Medulla oblongata (tissue), 1 donor: ENCODE data around the gene GC.
A peak's percentile ranks its signal among the peaks of the same experiment; 100 is the strongest.
"Not testable (repeated sequence)": the region's sequence is repeated elsewhere in the genome, so short reads cannot be mapped to it uniquely, and the experiment has no call there.

ENCODE experiments used
- DNase-seq: peaks from one replicate; pipeline ENCODE4 v3.0.0-alpha.2; 2015; ENCODE audit errors: extremely low spot score

Gene GC

DNA sequence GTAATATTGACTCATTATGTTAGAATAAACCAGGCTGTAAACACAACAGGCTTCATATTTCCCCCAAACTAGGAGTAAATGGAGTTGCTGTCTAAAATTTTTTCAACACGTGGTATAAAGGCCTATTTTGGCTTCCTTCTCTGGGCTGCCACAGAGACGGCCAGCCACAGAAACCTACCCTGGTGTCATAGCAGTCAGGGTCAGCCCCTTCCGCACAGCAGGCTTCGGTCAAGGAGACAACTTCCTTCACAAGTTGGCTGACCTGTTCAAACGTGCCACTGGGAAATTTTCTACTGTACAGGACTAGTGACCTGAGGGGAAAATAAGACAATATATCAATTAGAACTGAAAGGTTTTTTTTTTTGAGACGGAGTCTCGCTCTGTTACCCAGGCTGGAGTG, 15.8 kb downstream of the GC start:
- DNase-seq: no peak

DNA sequence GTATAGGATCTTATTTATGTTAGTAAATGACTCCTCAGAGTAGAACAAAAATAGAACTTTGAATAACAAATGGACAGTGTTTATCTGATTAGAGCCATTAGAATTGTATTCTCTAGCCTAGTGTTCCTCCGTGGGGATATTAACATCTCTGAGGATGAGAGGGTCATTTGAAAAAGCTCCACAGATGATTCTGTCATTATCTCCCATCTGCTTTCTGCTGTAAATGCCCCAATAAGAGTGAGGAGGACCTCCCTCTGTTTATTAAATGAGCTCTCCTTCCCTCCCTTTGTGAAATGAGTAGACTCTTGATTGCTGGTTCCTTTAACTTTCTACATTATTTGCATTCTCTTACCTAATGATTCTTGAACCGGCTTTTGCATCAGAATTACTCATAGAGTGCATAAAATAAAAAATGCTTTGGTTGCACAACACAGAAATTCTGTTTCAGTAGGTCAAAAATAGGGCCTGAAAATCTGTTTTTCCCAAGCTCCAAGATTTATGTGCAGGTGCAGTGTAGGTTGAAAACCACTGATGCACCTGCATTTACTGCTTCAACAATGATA, 18.0 kb downstream of the GC start:
- no peak for DNase-seq

DNA sequence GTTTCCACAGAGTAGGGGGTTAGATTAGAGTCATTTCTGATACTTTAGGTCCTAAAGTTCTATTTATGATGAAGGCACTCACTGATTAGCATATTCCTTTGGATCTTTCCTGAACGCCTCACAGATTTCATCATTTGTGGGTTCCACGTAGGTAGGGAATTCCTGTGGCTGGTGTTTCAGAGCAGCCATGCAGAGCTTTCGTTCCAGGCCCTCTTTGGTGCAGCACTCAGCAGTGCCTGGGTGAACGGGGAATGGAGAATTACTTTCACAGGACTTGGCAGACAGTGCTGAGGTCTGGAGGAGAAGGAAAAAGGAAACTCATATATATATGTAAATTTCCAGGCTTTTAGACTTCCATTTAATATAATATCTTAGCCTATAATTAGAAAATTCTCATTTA, 18.5 kb downstream of the GC start:
- no peak for DNase-seq

DNA sequence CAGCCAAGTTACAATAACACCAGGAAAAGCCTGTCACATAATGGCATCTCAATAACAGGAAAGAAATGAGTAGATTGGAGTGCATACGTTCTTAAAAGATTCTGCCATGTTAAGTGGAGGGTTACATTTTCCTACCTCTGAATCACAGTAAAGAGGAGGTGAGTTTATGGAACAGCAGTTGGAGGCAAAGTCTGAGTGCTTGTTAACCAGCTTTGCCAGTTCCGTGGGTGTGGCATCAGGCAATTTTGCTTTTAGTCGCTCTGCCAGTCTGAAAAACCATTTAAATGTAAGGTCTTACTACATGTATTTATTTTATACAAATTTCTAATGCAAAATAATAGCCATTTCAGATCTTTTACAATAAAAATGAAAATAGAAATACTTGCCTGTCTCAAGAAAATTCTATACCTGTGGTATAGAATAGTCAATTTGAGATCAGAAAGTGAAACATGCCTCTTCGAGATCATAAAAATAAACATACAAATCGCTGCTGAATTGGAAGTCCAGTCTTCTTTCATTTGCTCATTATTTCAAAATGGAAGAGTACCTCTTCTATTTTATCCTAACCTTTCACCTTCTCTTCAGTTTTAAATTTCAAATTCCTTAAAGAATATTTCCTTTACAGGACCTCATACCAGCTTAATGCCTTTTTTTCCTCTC, 31.4 kb downstream of the GC start:
- no peak for DNase-seq

DNA sequence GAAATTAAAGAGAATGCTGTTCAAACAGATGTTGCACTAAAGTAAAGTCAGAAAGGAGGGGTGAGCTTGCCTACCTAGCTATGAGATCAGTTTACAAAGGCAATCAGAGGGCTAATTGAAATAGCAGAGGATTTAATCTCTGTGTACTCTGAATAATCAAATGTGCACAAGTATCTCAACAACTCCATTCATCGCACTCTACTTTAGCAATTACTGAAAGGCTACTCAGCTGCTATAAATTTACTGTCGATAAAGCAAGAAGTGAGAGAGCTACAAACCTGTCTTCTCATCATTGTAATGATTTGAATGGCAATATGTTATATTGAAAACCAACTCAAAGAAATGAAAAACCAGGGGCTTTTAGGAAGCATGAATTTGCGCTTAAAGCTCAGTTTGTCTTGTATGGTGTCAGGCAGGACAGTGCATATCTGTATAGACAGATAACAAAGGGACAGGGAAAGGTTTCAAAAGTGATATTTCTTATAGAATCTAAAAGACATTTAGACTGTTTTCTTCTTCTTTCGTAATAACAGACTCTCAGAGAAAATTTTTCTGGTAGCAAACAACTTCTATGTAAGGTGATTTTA, 34.8 kb downstream of the GC start:
- no peak for DNase-seq

DNA sequence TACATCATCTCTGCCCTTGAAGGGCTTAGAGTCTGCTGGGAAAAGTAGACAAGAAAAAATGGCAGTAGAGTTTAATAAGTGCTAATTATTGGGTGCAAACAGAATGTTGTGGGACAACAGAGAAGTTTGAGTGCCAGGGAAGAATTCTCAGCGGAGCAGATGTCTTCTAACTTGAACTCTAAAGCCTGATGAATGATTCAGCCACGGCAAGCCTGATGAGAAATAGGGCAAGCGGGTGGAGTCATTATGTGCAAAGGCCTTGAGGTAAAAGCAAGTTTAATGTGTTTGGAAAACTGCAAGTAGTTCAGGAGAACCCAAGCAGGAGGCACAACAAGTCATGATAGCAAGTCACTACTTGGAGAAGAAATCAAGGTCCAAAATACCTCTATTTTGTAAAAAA, 37.5 kb downstream of the GC start:
- DNase-seq: no peak

DNA sequence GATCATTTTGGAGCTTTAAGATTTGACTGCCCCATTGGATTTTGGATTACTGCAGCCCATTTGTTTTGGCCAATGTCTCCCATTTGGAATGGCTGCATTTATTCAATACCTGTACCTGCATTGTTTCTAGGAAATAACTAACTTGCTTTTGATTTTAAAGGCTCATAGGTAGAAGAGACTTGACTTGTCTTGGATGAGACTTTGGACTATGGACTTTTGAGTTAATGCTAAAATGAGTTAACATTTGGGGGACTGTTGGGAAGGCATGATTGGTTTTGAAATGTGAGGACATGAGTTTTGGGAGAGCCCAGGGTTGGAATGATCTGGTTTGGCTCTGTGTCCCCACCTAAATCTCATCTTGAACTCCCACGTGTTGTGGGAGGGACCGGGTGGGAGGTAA, 45.1 kb downstream of the GC start:
- DNase-seq: not testable (repeated sequence)

DNA sequence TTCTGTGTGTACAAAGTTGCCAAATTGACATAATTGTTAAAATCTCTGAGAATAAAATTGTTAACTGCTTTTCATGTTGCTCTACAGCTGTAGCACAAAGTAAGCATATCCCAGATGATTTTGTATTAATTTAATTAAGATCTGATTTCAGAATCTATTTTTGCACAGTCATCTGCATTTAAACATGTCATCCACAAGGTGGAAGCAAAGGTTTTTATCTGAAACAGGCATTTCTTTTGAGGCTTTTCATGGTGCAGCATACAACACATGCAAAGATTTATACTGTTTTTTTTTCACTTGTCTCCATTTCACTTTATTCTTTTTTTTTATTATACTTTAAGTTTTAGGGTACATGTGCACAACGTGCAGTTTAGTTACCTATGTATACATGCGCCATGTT, 51.2 kb downstream of the GC start:
- DNase-seq: peak; percentile 14

DNA sequence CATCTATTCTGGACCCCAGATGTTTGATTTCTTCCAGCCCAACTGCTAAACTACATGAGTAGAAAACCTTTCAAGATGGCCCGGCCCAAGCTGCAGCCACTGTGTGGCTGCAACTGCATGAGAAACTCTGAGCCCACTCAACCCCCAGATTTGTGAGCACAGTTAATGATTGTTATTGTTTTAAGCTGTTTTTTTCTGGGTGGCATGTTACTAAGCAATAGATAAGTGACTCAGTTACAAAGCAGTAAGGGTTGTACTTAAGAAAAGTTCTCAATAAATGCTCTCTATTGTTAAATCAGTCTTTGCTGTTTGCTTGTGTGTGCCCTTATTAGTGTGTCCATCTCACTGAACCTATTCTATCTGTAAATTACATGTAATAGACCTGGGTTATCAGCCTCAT, 51.8 kb downstream of the GC start:
- DNase-seq: no peak

DNA sequence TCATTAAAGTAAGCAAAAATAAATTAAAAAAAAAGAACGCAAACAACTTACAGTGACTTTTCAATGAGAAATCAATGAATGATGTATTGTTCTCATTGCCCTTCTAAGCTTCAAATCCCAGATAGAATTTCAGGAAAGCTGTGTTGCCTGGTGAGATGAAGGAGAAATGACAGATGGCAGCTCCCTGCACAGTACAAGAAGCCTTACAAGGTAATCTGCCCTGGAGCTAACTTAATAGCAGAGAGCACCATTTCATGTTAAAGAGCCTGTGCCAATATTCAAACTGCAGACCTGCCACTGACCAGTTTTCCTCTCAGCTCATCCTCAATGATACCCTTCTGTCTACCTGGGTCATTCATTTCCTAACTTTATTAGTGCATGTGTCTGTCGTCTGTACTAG, 54.0 kb downstream of the GC start:
- no peak for DNase-seq

DNA sequence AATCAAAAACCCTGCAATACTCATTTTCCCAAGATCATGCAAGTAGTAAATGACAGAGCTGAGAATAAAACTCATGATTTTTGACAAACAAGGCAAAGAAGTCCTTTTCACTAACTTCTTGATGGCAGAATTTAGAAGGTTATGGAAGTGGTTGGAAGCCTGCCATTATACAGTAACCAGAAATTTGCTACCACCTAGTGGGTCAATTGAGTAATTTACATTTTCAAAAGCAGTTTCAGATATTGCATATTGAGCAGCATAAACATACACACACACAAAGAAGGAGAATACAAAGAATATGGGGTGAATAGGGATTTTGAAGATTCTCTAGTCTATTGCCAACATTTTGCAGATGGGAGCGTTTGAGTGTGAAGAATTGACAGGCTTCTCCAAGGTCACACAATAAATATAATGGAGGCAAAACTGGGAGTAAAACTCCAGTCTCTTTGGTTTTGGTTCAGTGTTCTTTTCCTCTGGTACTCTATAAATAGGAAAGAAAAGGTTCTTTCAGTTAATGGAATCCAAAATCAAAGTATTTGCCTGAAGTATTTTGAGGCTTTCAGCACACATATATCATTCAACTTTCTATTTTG, 70.2 kb downstream of the GC start:
- DNase-seq: peak; percentile 74

DNA sequence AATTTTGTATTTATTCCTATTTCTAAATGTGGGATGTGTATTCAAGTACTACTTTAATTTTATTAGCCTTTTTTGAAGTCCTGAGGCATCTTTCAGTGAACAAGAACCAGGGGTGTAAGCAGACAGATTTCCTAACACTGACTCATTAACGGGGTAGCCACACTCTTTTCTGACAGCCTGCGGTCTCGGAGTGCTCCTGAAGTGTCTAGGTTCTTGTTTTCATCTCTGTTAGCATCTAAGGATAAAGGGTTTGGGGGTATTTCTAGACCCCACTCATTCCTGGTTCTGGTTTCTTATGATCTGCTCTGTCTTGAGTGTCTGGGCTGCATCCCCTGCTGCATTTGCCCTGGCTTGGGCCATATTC, 71.9 kb downstream of the GC start:
- no peak for DNase-seq

DNA sequence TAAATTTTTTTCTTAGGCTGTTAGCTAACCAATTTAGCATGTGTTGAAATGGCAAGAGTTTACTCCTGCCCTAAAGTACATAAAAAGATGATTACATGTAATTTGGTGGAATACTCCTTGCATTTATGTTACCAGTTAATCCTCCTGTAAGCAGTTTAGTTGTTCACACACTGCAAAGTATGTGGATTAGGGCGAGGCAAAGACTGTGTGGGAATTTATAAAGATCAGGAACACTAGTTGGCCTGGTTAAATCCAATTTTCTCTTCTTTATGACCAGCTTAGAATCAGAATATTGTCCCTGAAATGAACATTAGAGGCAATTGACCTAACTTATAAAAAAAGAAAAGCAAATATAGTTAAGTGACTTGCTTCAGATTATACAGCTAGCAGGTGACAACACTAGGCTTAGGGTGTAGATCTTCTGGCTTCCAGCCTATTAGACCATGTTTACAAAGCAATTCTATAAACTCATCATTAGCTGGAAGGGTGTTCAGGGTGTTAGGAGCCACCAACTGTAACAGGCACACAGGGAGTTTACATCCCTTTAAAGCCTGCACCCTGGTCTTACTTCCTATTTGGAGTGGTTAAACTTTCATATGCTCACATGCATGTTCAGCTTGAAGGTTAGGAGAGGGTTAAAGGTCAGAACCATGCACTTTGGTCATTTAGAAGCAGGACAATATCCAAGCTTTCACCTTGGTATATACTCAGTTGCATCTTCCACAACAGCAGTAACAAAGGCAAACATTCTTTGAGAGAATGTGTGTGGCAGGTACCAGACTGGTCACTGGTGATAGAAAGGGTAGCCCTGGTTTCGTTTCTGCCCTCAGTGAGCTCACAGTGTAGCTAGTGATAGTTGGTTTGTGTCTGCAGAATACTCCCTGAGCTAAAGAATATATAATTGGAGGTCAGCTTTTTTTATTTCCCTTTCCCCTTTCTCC, 72.6 kb downstream of the GC start:
- DNase-seq: no peak

DNA sequence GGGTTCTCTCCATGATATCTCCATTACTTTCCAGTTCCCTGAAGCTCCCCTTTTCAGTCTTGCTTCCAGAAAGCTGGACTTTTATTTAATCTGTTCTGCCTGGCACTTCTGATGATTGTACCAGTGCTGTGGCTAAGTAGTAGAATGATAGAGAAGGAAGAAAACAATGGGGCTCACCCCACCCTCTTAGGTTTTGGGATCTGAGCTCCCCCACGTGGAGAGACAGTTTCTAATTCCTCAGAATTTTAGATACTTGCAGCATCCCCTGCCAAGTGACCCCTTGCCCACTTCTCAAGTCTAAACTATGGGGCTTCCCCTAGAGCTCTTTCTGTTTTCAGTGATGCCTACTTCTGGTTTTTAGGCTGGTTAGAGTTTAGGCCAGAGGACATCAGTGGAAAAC, 73.9 kb downstream of the GC start:
- DNase-seq: no peak

DNA sequence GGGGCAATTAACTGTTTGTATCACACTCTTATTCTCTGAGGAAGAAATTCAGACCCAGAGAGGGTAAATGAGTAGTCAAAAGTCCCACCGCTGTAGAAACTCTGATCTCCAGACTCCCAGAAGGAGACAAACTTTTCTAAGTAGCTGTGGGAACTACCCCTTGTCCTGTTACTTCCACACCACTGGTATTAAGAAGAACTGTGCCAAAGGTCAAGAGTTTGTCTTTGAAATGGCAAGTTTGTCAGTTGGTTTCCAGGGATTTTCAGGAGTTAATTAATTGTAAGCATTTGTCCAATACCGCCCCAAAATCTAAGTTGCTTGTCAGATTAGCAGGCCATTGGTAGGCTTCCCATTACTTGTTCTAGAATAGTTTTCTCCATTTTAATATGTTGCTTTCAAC, 85.7 kb downstream of the GC start:
- DNase-seq: peak; percentile 23

DNA sequence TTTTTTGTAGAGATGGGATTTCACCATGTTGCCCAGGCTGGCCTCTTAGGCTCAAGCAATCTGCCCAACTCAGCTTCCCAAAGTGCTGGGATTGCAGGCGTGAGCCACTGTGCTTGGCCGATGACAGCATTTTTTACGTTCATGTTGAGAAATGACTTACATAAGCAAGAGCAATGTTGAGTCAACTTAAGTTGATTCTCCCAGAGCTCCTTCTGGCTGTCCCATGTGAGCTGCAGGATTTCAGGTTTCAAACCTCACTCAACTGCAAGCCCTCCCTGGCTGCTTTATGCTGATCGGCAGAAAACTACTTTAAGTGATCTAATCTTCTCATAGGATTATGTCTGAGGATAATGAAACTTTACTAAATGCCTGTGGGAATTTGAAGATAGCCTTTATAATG, 86.8 kb downstream of the GC start:
- DNase-seq: no peak

DNA sequence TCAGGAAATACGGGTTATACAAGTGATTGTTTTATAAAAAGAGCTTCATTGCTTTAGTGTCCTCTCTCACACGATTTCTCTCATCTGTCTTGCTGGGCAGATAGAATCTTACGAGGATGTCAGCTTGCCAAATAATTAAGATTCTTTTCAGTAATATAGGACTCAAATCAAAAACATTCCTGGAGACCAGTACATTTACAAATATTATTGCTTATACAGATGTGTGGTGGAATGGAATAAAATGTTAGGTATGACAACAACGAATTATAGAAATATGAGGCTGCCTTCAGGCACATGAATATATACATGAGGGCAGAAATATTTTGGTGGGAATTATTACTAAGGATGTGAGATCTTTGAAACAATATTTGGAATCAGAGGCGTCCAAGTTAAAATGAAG, 88.9 kb downstream of the GC start:
- DNase-seq: no peak

DNA sequence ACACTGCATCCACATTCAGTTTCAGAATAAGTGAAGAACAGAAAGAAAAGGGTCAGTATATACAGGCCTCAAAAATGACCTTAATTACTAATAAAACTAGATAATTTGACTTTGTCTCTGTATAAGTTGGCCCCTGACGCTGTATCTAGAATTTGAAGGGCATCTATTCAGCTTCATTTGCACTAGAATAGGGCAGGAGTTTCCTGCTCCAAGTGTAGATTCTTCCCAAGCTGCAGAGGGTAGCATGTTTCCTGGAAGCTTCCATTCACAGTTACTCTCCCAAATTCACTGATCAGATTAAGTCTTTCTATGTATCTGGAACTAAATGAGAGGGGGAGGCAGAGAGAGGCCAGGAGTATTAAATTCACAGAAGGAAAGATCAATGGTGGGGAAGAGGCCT, 90.9 kb downstream of the GC start:
- DNase-seq: no peak

DNA sequence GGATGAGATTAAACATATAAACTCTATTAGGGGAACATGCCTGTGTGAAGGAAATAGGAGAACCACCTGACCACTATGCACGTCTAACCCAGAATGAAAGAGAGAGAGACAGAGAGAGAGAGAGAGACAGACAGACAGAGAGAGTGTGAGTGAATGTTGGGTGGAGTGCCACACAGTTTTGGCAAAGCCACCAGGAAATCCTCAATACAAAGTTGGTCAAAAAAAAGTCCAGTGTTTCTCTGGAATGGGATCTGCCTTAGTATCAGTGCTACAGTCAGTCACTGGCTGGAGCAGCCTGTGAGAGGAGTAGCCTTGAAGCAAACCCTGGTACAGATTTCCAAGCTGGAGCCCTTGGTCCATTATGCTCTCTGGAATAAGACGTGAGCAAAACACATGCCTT, 91.7 kb downstream of the GC start:
- DNase-seq: no peak
